Measurements from ENCODE around the gene CERT1. TPM values are rescaled to one million over a fixed set of nuclear protein-coding genes. Genes with fewer than 3 reads are reported as not detected.
"Not testable (repeated sequence)": the region's sequence is repeated elsewhere in the genome, so short reads cannot be mapped to it uniquely, and the experiment has no call there.

The CERT1 gene
- total RNA-seq, 4 donors from 2014 or later, result 23.3 to 32.3 (median 30.6) TPM

GRCh38 chr5:75335486-75335885 is 175.9 kb downstream of the CERT1 start:
- intact Hi-C loops (cut with DNase I; ENCODE audit: low total_unique reads), result loop anchor here (5.0 to 10.0 kb wide), 2 partner anchors 98 to 179 kb away; partner anchors contain the start of genes ANKRD31, CERT1 and POLK

GRCh38 chr5:75334413-75334812 is 177.0 kb downstream of the CERT1 start:
- intact Hi-C loops (cut with DNase I; ENCODE audit: low total_unique reads), result loop anchor here (10.0 kb wide), 1 partner anchor 180 kb away; the partner anchor contains the start of genes CERT1 and POLK
- WGBS, 2 donors, result 90% methylated on average over 10 of the region's 10 CpGs
- DNase-seq (ENCODE audit: low spot score in 2 of 2); H3K4me3 ChIP-seq (ENCODE audit: low read depth, poor library complexity, severe bottlenecking): not testable (repeated sequence)

More at GRCh38 chr5:75335486-75335885, 175.9 kb downstream of the CERT1 start:
- DNase-seq (ENCODE audit: low spot score in 2 of 2), result no peak
- no peak overlapping the region for H3K4me3 ChIP-seq (ENCODE audit: low read depth, poor library complexity, severe bottlenecking)
- 66 to 81% methylated on average over 2 of the region's 2 CpGs for WGBS, 2 donors
- no peak for TF ChIP-seq POLR2A (IDR thresholded peaks at IDR 0.05)
- TF ChIP-seq CTCF (IDR thresholded peaks at IDR 0.05), result no peak

GRCh38 chr5:75333759-75334158 is 177.7 kb downstream of the CERT1 start:
- H3K4me3 ChIP-seq (ENCODE audit: low read depth, poor library complexity, severe bottlenecking); DNase-seq (ENCODE audit: low spot score in 2 of 2): not testable (repeated sequence)
- WGBS, 2 donors, result 96 to 98% methylated on average over 14 to 16 of the region's 23 CpGs
- intact Hi-C loops (cut with DNase I; ENCODE audit: low total_unique reads), result loop anchor here (10.0 kb wide), 1 partner anchor 181 kb away; the partner anchor contains the start of genes CERT1 and POLK

- intact Hi-C loops (cut with DNase I; ENCODE audit: low total_unique reads), result loop anchor here (10.0 kb wide), 1 partner anchor 183 kb away; the partner anchor contains the start of genes CERT1 and POLK
- no peak overlapping the region for H3K4me3 ChIP-seq (ENCODE audit: low read depth, poor library complexity, severe bottlenecking)
- no peak for TF ChIP-seq CTCF (IDR thresholded peaks at IDR 0.05)
- no peak for TF ChIP-seq POLR2A (IDR thresholded peaks at IDR 0.05)
- WGBS, 2 donors, result 64 to 75% methylated on average over 4 of the region's 4 CpGs
- no peak for DNase-seq (ENCODE audit: low spot score in 2 of 2)
These were observed 180.0 kb downstream of the CERT1 start for GRCh38 chr5:75331095-75332090.

- TF ChIP-seq POLR2A (IDR thresholded peaks at IDR 0.05), result no peak
- TF ChIP-seq CTCF (IDR thresholded peaks at IDR 0.05), result no peak
- H3K4me3 ChIP-seq (ENCODE audit: low read depth, poor library complexity, severe bottlenecking), result no peak overlapping the region
- DNase-seq (ENCODE audit: low spot score in 2 of 2), result no peak
- 90 to 93% methylated on average over 7 of the region's 7 CpGs for WGBS, 2 donors
- intact Hi-C loops (cut with DNase I; ENCODE audit: low total_unique reads), result loop anchor here (10.0 kb wide), 1 partner anchor 184 kb away; the partner anchor contains the start of genes CERT1 and POLK
These were observed 181.0 kb downstream of the CERT1 start for GRCh38 chr5:75330404-75330803.

Other genes with a start within 250 kb of the CERT1 start
- 100 to 1,000 TPM; 101 to 119 (median 103) TPM for gene HMGCR, start 174.4 kb downstream of the CERT1 start, total RNA-seq
- gene POLK, start 262 bp upstream of the CERT1 start, total RNA-seq, result 10 to 100 TPM; 18.0 to 24.9 (median 19.7) TPM
- gene ANKDD1B, start 99.8 kb upstream of the CERT1 start, total RNA-seq, result 1 to 10 TPM in 1 of 4 donors, under 1 TPM in 2, not detected in 1; 0.21 to 1.1 (median 0.45) TPM
- gene POC5, start 205.8 kb upstream of the CERT1 start, total RNA-seq, result 10 to 100 TPM in 2 of 4 donors, 1 to 10 TPM in 2; 5.1 to 13.2 (median 10.3) TPM